ENCODE measurements around the gene GCSAML. TPM values are rescaled to one million over a fixed set of nuclear protein-coding genes. Genes with fewer than 3 reads are reported as not detected.
A peak's percentile ranks its signal among the peaks of the same experiment; 100 is the strongest.

Gene GCSAML
- total and polyA plus RNA-seq, 9 of the 15 experiments (the other 6 are each of a cell fraction or from before 2014, with no cell fraction given) = 0.01 TPM; not detected in 8

DNA sequence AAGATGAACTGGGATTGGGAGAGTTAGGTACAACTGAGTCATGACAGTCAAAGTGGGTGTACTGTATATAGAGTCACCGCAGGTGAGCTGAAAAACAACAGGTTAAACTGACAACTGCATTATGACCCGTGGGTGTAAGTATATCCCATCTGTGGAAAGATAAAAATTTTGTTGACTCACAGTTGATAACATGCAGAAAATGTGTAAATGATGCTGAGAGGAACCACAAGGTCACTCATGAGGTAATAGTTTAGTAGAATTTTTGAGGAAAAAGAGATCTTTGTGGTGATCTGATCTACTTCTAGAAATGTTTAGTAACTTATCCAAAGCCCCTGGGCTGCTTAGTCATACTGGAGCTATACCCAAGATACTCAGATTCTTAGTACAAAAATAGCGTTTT lies 13.5 kb upstream of the GCSAML start:
- H3K79me2 ChIP-seq (ENCODE audit: control insufficient read depth, insufficient read depth, low read length) = no peaks in the 10 kb centered on the region
- in situ Hi-C loops (cut with MboI) (no loop called here), intact Hi-C loops (cut with micrococcal nuclease) (no loop called here)
- no peak overlapping the region for H2AFZ ChIP-seq (ENCODE audit: low read depth, low read length)
- no peaks in the 10 kb centered on the region for H3K9me3 ChIP-seq (replicated peaks; ENCODE audit: control insufficient read depth, insufficient read depth, low read depth, low read length)
- H3K4me1 ChIP-seq (replicated peaks in 1 of 2; ENCODE audit: control insufficient read depth in 2 of 2, insufficient read depth in 2 of 2, low read length in 2 of 2) = peaks cover 0 to 7% of the 10 kb centered on the region in 2 experiments; a peak in 3 of 5 replicates
- ATAC-seq (no peak), FAIRE-seq (no peak), DNase-seq (ENCODE audit: extremely low read depth in 1 of 4, low spot score in 3 of 4) (no peak)
- no peaks in the 10 kb centered on the region for H3K36me3 ChIP-seq (ENCODE audit: control insufficient read depth, insufficient read depth, low read length)
- ChIA-PET POLR2A (interaction anchor here (1.6 kb wide), 1 partner anchor 10 kb away, joined by 4 read pairs; no protein-coding TSS in a partner anchor), CTCF (ENCODE audit: low intra/inter-chr PET ratio) (no interaction called here)
- BruUV-seq (replicated peaks) = no TSS peak
- no peak overlapping the region for H3K9ac ChIP-seq (ENCODE audit: insufficient read depth in 1 of 2, low read depth in 2 of 2, low read length in 2 of 2)
- H3K27me3 ChIP-seq (ENCODE audit: control insufficient read depth in 2 of 2, insufficient read depth in 2 of 2, low read length in 2 of 2) = peaks cover 0 to 16% of the 10 kb centered on the region in 2 experiments; a peak in 2 of 5 replicates
- no peak overlapping the region for H3K4me3 ChIP-seq
- no peaks in the 10 kb centered on the region for H3K9me1 ChIP-seq (ENCODE audit: control insufficient read depth, insufficient read depth, low read length)
- 0% methylated on average over 3 of the region's 3 CpGs for WGBS (ENCODE audit: insufficient coverage, low coverage, missing lambda C conversion rate)
- H3K4me2 ChIP-seq (ENCODE audit: insufficient read depth, low read length) = no peak overlapping the region
- H3K27ac ChIP-seq (ENCODE audit: extremely low read depth, low read depth, low read length) = no peak overlapping the region
- TF ChIP-seq ZSCAN29 (IDR thresholded peaks at IDR 0.05) (no peak), TEAD4 (IDR thresholded peaks at IDR 0.05; ENCODE audit: low read length) (peak; percentile 23; the same call in 1 of the 2 replicates), TEAD4 (CRISPR knock-in tag; IDR thresholded peaks at IDR 0.05; ENCODE audit: borderline replicate concordance) (no peak), FOSL1 (tag; conservative IDR thresholded peaks at IDR 0.05) (peak; percentile 47), PCBP2 (IDR thresholded peaks at IDR 0.05; ENCODE audit: low read depth, low read length, poor library complexity, severe bottlenecking) (no peak), NFE2 (IDR thresholded peaks at IDR 0.05; ENCODE audit: low read depth) (peak; percentile 51)
- H4K20me1 ChIP-seq (replicated peaks; ENCODE audit: control insufficient read depth, insufficient read depth, low read length) = no peaks in the 10 kb centered on the region

DNA sequence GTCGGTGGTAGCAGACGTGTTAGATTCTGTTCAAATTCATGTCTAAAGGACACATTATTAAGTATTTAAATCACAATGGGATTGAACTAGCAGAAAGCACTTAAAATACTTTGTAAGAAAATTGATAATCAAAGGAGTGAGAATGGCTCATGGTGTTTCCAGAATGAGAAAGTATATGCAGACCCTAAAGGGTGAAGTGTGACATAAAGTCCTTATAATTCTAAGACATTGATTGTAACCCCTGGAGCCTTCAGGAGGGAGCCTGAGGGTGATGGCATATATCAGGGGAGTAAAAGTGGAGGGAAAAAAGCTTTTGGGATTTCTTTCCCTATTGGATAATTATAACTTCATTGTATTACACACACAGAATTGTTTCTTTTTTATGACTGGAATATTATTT lies 12.6 kb upstream of the GCSAML start, which contains the start of gene OR2C3:
Gene OR2C3 (minus strand): TSS at position 101 of the 400 bp plus-strand sequence. CDS start 3,929 bp downstream, outside the sequence.
- ChIA-PET CTCF (ENCODE audit: low intra/inter-chr PET ratio) (no interaction called here), POLR2A (no interaction called here)
- ATAC-seq (no peak), FAIRE-seq (no peak), DNase-seq (ENCODE audit: extremely low read depth in 1 of 4, low spot score in 3 of 4) (no peak)
- BruUV-seq (replicated peaks) = no TSS peak
- Histone ChIP-seq H3K4me1 (replicated peaks in 1 of 2; ENCODE audit: control insufficient read depth in 2 of 2, insufficient read depth in 2 of 2, low read length in 2 of 2) (no peaks in the 10 kb centered on the region), H3K4me2 (ENCODE audit: insufficient read depth, low read length) (no peak within 1 kb of the TSS), H3K27me3 (ENCODE audit: control insufficient read depth in 2 of 2, insufficient read depth in 2 of 2, low read length in 2 of 2) (peaks cover 0 to 9% of the 10 kb centered on the region in 2 experiments; a peak in 2 of 5 replicates), H3K9ac (ENCODE audit: insufficient read depth in 1 of 2, low read depth in 2 of 2, low read length in 2 of 2) (no peak within 1 kb of the TSS), H3K4me3 (no peak within 1 kb of the TSS), H3K9me3 (replicated peaks; ENCODE audit: control insufficient read depth, insufficient read depth, low read depth, low read length) (no peaks in the 10 kb centered on the region), H3K9me1 (ENCODE audit: control insufficient read depth, insufficient read depth, low read length) (no peaks in the 10 kb centered on the region), H4K20me1 (replicated peaks; ENCODE audit: control insufficient read depth, insufficient read depth, low read length) (no peaks in the 10 kb centered on the region), H3K36me3 (ENCODE audit: control insufficient read depth, insufficient read depth, low read length) (no peaks in the 10 kb centered on the region), H2AFZ (ENCODE audit: low read depth, low read length) (no peak within 1 kb of the TSS), H3K79me2 (ENCODE audit: control insufficient read depth, insufficient read depth, low read length) (no peaks in the 10 kb centered on the region), H3K27ac (ENCODE audit: extremely low read depth, low read depth, low read length) (no peak within 1 kb of the TSS)
- in situ Hi-C loops (cut with MboI) = no loop called here
- intact Hi-C loops (cut with micrococcal nuclease) = no loop called here
- WGBS (ENCODE audit: insufficient coverage, low coverage, missing lambda C conversion rate) = 2% methylated on average over 2 of the region's 2 CpGs
- TF ChIP-seq CREBBP (IDR thresholded peaks at IDR 0.05; ENCODE audit: low read depth, low read length) (no peak), RCOR1 (IDR thresholded peaks at IDR 0.05; ENCODE audit: borderline replicate concordance in 1 of 2, low read depth in 2 of 2, low read length in 2 of 2) (no peak), SMC3 (conservative IDR thresholded peaks at IDR 0.05; ENCODE audit: insufficient read depth, low read depth, low read length) (no peak), NR2C1 (IDR thresholded peaks at IDR 0.05) (no peak), NR2C1 (tag; IDR thresholded peaks at IDR 0.05) (no peak), JUN (IDR thresholded peaks at IDR 0.05; ENCODE audit: borderline replicate concordance, low read depth, low read length) (no peak), JUN (CRISPR knock-in tag; IDR thresholded peaks at IDR 0.05; ENCODE audit: borderline replicate concordance) (no peak), MCM2 (IDR thresholded peaks at IDR 0.05; ENCODE audit: low read depth) (no peak)
- TF ChIP-seq, protein P1, sequence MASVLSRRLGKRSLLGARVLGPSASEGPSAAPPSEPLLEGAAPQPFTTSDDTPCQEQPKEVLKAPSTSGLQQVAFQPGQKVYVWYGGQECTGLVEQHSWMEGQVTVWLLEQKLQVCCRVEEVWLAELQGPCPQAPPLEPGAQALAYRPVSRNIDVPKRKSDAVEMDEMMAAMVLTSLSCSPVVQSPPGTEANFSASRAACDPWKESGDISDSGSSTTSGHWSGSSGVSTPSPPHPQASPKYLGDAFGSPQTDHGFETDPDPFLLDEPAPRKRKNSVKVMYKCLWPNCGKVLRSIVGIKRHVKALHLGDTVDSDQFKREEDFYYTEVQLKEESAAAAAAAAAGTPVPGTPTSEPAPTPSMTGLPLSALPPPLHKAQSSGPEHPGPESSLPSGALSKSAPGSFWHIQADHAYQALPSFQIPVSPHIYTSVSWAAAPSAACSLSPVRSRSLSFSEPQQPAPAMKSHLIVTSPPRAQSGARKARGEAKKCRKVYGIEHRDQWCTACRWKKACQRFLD (CRISPR knock-in tag; IDR thresholded peaks at IDR 0.05) = no peak
